ENCODE results near the gene GPI. TPM values are rescaled to one million over a fixed set of nuclear protein-coding genes. Genes with fewer than 3 reads are reported as not detected.

The GPI gene
- total and polyA plus RNA-seq, 2 donors (not counting 3 experiments of a cell fraction or from before 2014, with no cell fraction given) = 131 to 273 TPM

DNA sequence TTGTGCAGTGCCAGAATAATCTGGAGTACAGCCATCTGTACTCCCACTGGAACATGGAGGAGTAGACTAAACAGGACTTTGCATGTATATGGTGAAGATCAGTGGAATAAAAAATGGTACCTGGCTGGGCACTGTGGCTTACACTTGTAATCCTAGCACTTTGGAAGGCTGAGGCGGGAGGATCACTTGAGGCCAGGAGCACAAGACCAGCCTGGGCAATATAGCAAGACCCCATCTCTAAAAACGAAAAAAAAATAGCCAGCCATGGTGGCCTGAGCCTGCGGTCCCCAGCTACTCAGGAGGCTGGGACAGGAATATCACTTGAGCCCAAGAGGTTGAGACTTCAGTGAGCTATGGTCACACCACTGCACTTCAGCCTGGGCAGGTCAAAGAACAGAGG lies 83.2 kb downstream of the GPI start:
- peaks cover 11% of the 10 kb centered on the region for H3K79me2 ChIP-seq (ENCODE audit: control insufficient read depth, insufficient read depth, low read length)
- no peaks in the 10 kb centered on the region for H3K9me3 ChIP-seq (replicated peaks; ENCODE audit: control insufficient read depth, insufficient read depth, low read length)
- H3K4me1 ChIP-seq (ENCODE audit: control insufficient read depth, extremely low read depth, insufficient read depth, low read length) = no peaks in the 10 kb centered on the region
- BruUV-seq (replicated peaks) = no TSS peak
- TF ChIP-seq FOS (IDR thresholded peaks at IDR 0.05; ENCODE audit: borderline replicate concordance, insufficient read depth, low read length) (no peak), JUN (IDR thresholded peaks at IDR 0.05; ENCODE audit: borderline replicate concordance, insufficient read depth, insufficient read length, low read depth) (no peak), GATA2 (IDR thresholded peaks at IDR 0.05; ENCODE audit: insufficient read depth, insufficient read length, low read depth, low read length) (no peak), MYC (IDR thresholded peaks at IDR 0.05; ENCODE audit: low read depth, low read length) (no peak), EZH2 (IDR thresholded peaks at IDR 0.05; ENCODE audit: borderline replicate concordance, low read depth, low read length, severe bottlenecking) (no peak), POLR2AphosphoS5 (IDR thresholded peaks at IDR 0.05; ENCODE audit: insufficient read depth, low read depth, low read length) (no peak), POLR2A (IDR thresholded peaks at IDR 0.05; ENCODE audit: low read depth, low read length) (no peak)
- TF ChIP-seq, protein P1, sequence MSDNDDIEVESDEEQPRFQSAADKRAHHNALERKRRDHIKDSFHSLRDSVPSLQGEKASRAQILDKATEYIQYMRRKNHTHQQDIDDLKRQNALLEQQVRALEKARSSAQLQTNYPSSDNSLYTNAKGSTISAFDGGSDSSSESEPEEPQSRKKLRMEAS (IDR thresholded peaks at IDR 0.05; ENCODE audit: insufficient read depth, insufficient read length) = no peak
- TF ChIP-seq, protein P2, sequence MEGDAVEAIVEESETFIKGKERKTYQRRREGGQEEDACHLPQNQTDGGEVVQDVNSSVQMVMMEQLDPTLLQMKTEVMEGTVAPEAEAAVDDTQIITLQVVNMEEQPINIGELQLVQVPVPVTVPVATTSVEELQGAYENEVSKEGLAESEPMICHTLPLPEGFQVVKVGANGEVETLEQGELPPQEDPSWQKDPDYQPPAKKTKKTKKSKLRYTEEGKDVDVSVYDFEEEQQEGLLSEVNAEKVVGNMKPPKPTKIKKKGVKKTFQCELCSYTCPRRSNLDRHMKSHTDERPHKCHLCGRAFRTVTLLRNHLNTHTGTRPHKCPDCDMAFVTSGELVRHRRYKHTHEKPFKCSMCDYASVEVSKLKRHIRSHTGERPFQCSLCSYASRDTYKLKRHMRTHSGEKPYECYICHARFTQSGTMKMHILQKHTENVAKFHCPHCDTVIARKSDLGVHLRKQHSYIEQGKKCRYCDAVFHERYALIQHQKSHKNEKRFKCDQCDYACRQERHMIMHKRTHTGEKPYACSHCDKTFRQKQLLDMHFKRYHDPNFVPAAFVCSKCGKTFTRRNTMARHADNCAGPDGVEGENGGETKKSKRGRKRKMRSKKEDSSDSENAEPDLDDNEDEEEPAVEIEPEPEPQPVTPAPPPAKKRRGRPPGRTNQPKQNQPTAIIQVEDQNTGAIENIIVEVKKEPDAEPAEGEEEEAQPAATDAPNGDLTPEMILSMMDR (IDR thresholded peaks at IDR 0.05; ENCODE audit: extremely low read depth in 1 of 2, insufficient read depth in 1 of 2, low read depth in 1 of 2, low read length in 2 of 2) = no peak
- H3K36me3 ChIP-seq (ENCODE audit: control insufficient read depth in 2 of 2, extremely low read depth in 1 of 2, insufficient read depth in 2 of 2, low read length in 2 of 2) = peaks cover 27 to 30% of the 10 kb centered on the region in 2 experiments
- dilution Hi-C loops (cut with MboI; ENCODE audit: extremely low pct_ligation_motif_present, low sequenced_read_pairs) (no loop called here), intact Hi-C loops (cut with micrococcal nuclease) (no loop called here)
- POLR2A ChIA-PET = no interaction called here
- CTCF ChIA-PET = no interaction called here
- no peaks in the 10 kb centered on the region for H4K20me1 ChIP-seq (replicated peaks; ENCODE audit: control insufficient read depth, extremely low read depth, insufficient read depth, low read length)
- H3K4me2 ChIP-seq (ENCODE audit: insufficient read depth, low read length) = no peak overlapping the region
- no peak for FAIRE-seq
- H3K4me3 ChIP-seq (replicated peaks in 1 of 3; ENCODE audit: insufficient read depth in 1 of 3, low read depth in 1 of 3, low read length in 3 of 3) = no peak overlapping the region
- DNase-seq (ENCODE audit: low read depth, low spot score) = no peak
- H3K9me1 ChIP-seq (replicated peaks; ENCODE audit: control insufficient read depth, extremely low read depth, insufficient read depth, low read length) = no peaks in the 10 kb centered on the region
- H2AFZ ChIP-seq (ENCODE audit: low read depth, low read length) = no peak overlapping the region
- no peaks in the 10 kb centered on the region for H3K27me3 ChIP-seq (ENCODE audit: control insufficient read depth in 2 of 2, insufficient read depth in 2 of 2, low read length in 2 of 2)
- H3K9ac ChIP-seq (replicated peaks; ENCODE audit: extremely low read depth, insufficient read depth, low read length) = no peak overlapping the region
- H3K27ac ChIP-seq (ENCODE audit: insufficient read depth, low read depth, low read length) = no peak overlapping the region

Other genes with a start within 250 kb of the GPI start
- gene LSM14A, start 192.7 kb upstream of the GPI start, total RNA-seq = 114 and 122 TPM in 2 replicates
- gene LSM14A, start 192.7 kb upstream of the GPI start, polyA plus RNA-seq = 96.7 and 99.7 TPM in 2 replicates
- gene GARRE1, start 110.6 kb upstream of the GPI start, total RNA-seq = 46.8 and 46.9 TPM in 2 replicates
- gene GARRE1, start 110.6 kb upstream of the GPI start, polyA plus RNA-seq = 39.2 and 45.4 TPM in 2 replicates
- gene PDCD2L, start 39.2 kb downstream of the GPI start, total RNA-seq = 12.4 and 12.9 TPM in 2 replicates
- 20.3 and 24.9 TPM in 2 replicates for gene PDCD2L, start 39.2 kb downstream of the GPI start, polyA plus RNA-seq
- 89.2 and 91.9 TPM in 2 replicates for gene UBA2, start 63.2 kb downstream of the GPI start, total RNA-seq
- gene UBA2, start 63.2 kb downstream of the GPI start, polyA plus RNA-seq = 52.0 and 55.0 TPM in 2 replicates
- gene WTIP, start 116.6 kb downstream of the GPI start, total RNA-seq = 25.7 and 26.9 TPM in 2 replicates
- gene WTIP, start 116.6 kb downstream of the GPI start, polyA plus RNA-seq = 18.0 and 22.4 TPM in 2 replicates